ENCODE results near the gene LEMD2.

Gene LEMD2

GRCh38 chr6:33761581-33761921, 27.4 kb downstream of the LEMD2 start:
- Histone ChIP-seq H3K4me2 (peak overlapping the region; percentile 77), H3K36me3 (no peaks in the 10 kb centered on the region), H3K9me3 (no peaks in the 10 kb centered on the region), H3K9ac (peak overlapping the region; percentile 35; the same call in 1 of the 2 replicates), H3K4me3 (no peak overlapping the region), H3K27ac (peak overlapping the region; percentile 56), H4K20me1 (no peaks in the 10 kb centered on the region), H3K27me3 (no peaks in the 10 kb centered on the region), H3K4me1 (peaks cover 44% of the 10 kb centered on the region)
- no peak for TF ChIP-seq Cebpa-rat (IDR thresholded peaks at IDR 0.05)

DNA sequence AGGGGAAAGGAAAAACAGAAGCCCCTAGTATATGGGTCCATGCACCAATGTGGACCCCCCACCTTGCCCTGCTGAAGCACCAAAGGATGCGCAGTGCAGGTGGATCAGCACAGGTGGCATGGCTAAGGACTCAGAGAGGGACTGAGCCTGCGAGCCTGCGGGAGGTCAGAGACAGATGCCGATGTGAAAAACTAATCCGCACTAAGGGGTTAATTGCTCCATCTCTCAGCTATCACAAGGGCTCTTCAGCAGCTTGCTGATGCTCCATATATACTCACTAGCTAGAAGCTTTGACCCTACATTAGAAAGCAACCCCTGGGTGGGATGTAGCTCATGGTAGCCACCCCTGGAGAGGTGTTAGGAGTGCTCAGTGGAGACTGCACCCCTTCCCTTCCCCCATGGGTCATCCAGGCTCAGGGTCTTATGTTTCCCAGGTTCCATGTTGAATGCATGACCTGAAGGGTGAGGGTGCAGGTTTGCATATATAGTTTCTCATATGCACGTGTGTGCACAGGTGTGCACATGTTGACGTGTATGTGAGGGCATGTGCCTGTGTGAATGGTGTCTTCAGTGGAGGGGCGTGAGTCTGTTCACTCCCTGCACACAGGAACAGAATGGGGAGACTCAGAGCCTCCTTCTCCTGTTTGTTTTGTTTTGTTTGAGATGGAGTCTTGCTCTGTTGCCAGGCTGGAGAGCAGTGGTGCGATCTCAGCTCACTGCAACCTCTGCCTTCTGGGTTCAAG, 28.9 kb downstream of the LEMD2 start:
- H3K4me3 ChIP-seq: no peak overlapping the region

GRCh38 chr6:33758815-33759216, 30.1 kb downstream of the LEMD2 start:
- H3K36me3 ChIP-seq: no peaks in the 10 kb centered on the region
- H3K27ac ChIP-seq: no peak overlapping the region
- H3K4me2 ChIP-seq: no peak overlapping the region
- no peaks in the 10 kb centered on the region for H3K9me3 ChIP-seq
- no peak for TF ChIP-seq Cebpa-rat (IDR thresholded peaks at IDR 0.05)
- no peak overlapping the region for H3K9ac ChIP-seq
- H3K4me1 ChIP-seq: peaks cover 66% of the 10 kb centered on the region
- no peak overlapping the region for H3K4me3 ChIP-seq
- no peaks in the 10 kb centered on the region for H3K27me3 ChIP-seq
- H4K20me1 ChIP-seq: peaks cover 6% of the 10 kb centered on the region; the same call in 1 of the 2 replicates

More for the DNA sequence above, 28.9 kb downstream of the LEMD2 start:
- no peak overlapping the region for H3K27ac ChIP-seq
- H3K27me3 ChIP-seq: no peaks in the 10 kb centered on the region
- no peak for TF ChIP-seq Cebpa-rat (IDR thresholded peaks at IDR 0.05)
- H3K36me3 ChIP-seq: no peaks in the 10 kb centered on the region
- peak overlapping the region; percentile 77 for H3K4me2 ChIP-seq
- no peaks in the 10 kb centered on the region for H3K9me3 ChIP-seq
- peaks cover 3% of the 10 kb centered on the region; the same call in 1 of the 2 replicates for H4K20me1 ChIP-seq
- no peak overlapping the region; the same call in 1 of the 2 replicates for H3K9ac ChIP-seq
- H3K4me1 ChIP-seq: peaks cover 56% of the 10 kb centered on the region

GRCh38 chr6:33757906-33758305, 31.0 kb downstream of the LEMD2 start:
- TF ChIP-seq Cebpa-rat (IDR thresholded peaks at IDR 0.05): no peak
- Histone ChIP-seq H3K9ac (no peak overlapping the region), H3K36me3 (no peaks in the 10 kb centered on the region), H3K4me3 (no peak overlapping the region), H3K27me3 (no peaks in the 10 kb centered on the region), H3K9me3 (no peaks in the 10 kb centered on the region), H3K4me1 (peaks cover 59% of the 10 kb centered on the region), H4K20me1 (peaks cover 6% of the 10 kb centered on the region; the same call in 1 of the 2 replicates), H3K4me2 (no peak overlapping the region), H3K27ac (no peak overlapping the region)

GRCh38 chr6:33757113-33757512, 31.8 kb downstream of the LEMD2 start:
- H3K27me3 ChIP-seq: no peaks in the 10 kb centered on the region

GRCh38 chr6:33756211-33756954, 32.5 kb downstream of the LEMD2 start:
- peaks cover 59% of the 10 kb centered on the region for H3K4me1 ChIP-seq
- TF ChIP-seq Cebpa-rat (IDR thresholded peaks at IDR 0.05): no peak
- no peaks in the 10 kb centered on the region for H3K36me3 ChIP-seq
- no peak overlapping the region for H3K27ac ChIP-seq
- no peaks in the 10 kb centered on the region for H3K27me3 ChIP-seq
- H4K20me1 ChIP-seq: peaks cover 6% of the 10 kb centered on the region; the same call in 1 of the 2 replicates
- no peak overlapping the region for H3K4me3 ChIP-seq
- no peak overlapping the region for H3K4me2 ChIP-seq
- no peaks in the 10 kb centered on the region for H3K9me3 ChIP-seq
- no peak overlapping the region for H3K9ac ChIP-seq

More at GRCh38 chr6:33757113-33757512, 31.8 kb downstream of the LEMD2 start:
- no peak for TF ChIP-seq Cebpa-rat (IDR thresholded peaks at IDR 0.05)
- peaks cover 59% of the 10 kb centered on the region for H3K4me1 ChIP-seq
- peaks cover 6% of the 10 kb centered on the region; the same call in 1 of the 2 replicates for H4K20me1 ChIP-seq
- H3K36me3 ChIP-seq: no peaks in the 10 kb centered on the region
- H3K9ac ChIP-seq: no peak overlapping the region
- H3K27ac ChIP-seq: no peak overlapping the region
- no peak overlapping the region for H3K4me2 ChIP-seq
- H3K9me3 ChIP-seq: no peaks in the 10 kb centered on the region
- no peak overlapping the region for H3K4me3 ChIP-seq

DNA sequence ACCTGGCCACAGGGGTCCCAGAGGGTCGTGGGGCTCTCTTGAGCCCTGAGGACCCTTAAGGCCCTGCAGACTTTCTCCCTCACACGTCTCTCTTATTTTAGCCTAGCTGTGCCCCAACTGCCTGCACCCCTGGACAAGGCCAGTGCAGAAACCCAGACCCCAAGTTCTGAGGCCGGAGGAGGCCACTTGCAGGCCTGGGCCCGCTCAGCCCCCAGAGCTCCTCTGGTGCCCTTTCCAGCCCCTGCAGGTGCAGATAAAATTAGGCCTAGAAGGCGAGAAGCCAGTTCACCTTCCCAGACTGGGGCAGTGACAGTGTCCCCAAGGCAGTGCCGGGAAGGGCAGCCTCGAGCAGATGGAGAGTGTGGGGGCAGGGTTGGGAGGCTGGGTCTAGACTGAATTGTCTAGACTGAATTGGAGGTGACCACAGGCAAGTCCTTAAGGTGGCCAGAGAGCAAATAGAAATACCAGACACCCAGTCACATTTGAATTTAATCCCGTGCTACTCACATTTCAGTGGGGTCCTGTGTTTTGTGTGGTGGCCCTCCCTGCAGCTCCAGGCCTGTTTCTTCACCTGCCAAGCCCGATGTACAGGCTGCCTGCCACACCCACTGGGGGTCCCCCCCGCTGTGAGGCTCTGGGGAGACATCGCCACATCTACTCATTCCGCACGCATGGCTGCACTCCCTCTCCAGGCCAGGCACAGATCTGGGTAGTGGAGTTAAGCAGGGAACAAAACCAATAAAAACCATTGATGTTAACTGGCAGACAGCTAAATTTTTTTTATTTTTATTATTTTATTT, 33.7 kb downstream of the LEMD2 start:
- Histone ChIP-seq H3K9ac (peak overlapping the region; percentile 34; the same call in 1 of the 2 replicates), H3K36me3 (no peaks in the 10 kb centered on the region), H3K4me1 (peaks cover 59% of the 10 kb centered on the region), H3K9me3 (no peaks in the 10 kb centered on the region), H3K27ac (no peak overlapping the region), H4K20me1 (peaks cover 6% of the 10 kb centered on the region; the same call in 1 of the 2 replicates), H3K4me3 (no peak overlapping the region), H3K4me2 (peak overlapping the region; percentile 51), H3K27me3 (no peaks in the 10 kb centered on the region)
- no peak for TF ChIP-seq Cebpa-rat (IDR thresholded peaks at IDR 0.05)

DNA sequence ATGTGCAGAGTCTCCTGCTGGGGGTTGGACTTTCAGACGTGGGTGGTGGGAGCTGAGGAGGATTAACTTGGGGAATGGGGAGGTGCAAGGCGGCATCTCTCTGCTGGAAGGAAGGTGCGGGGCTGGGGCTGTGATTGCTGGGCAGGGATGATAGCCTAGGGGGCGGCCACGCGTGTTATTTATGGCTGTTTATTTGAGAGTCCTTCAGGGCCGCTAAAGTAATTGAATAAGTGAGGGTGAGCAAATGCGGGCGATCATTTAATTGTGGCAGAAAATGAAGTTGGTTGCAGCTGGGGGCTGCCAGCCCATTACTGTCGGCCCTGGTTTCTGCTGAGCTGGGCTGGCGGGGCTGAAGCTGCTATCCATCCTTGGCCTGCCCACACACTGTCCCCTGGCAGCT, 34.7 kb downstream of the LEMD2 start:
- no peak overlapping the region for H3K9ac ChIP-seq
- H3K4me1 ChIP-seq: peaks cover 55% of the 10 kb centered on the region

DNA sequence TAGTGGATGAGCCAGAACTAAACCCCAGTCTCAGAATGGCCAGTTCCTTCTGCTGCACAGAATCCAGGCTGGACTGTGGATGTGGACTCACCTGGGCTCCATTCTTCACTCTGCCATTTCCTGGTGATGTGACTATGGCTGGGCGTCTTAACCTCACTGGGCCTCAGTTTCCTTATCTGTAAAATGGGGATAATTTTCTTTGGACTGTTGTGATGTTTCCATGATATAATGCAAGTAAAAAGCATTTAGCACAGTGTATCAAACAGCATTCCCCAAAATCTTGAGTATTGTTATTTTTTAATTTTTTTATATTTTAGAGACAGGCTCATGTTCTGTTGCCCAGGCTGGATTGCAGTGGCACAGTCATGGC, 36.3 kb downstream of the LEMD2 start:
- Histone ChIP-seq H3K9me3 (no peaks in the 10 kb centered on the region), H3K27me3 (no peaks in the 10 kb centered on the region), H3K4me2 (peak overlapping the region; percentile 73), H3K36me3 (no peaks in the 10 kb centered on the region), H3K4me1 (peaks cover 52% of the 10 kb centered on the region), H3K9ac (no peak overlapping the region), H4K20me1 (peaks cover 10% of the 10 kb centered on the region; the same call in 1 of the 2 replicates), H3K27ac (peak overlapping the region; percentile 35; the same call in 1 of the 2 replicates), H3K4me3 (no peak overlapping the region)
- TF ChIP-seq Cebpa-rat (IDR thresholded peaks at IDR 0.05): no peak

More for the DNA sequence above, 34.7 kb downstream of the LEMD2 start:
- Histone ChIP-seq H3K9me3 (no peaks in the 10 kb centered on the region), H3K27me3 (no peaks in the 10 kb centered on the region), H3K4me3 (no peak overlapping the region), H4K20me1 (peaks cover 6% of the 10 kb centered on the region; the same call in 1 of the 2 replicates), H3K27ac (no peak overlapping the region), H3K36me3 (no peaks in the 10 kb centered on the region), H3K4me2 (no peak overlapping the region)
- TF ChIP-seq Cebpa-rat (IDR thresholded peaks at IDR 0.05): no peak

Measured in BLaER1 (cell line).